Measurements from ENCODE around the gene AP1B1. TPM values are rescaled to one million over a fixed set of nuclear protein-coding genes. Genes with fewer than 3 reads are reported as not detected.

The AP1B1 gene
- polyA plus RNA-seq, 1 donor from 2014 or later, result 43.8 TPM

DNA sequence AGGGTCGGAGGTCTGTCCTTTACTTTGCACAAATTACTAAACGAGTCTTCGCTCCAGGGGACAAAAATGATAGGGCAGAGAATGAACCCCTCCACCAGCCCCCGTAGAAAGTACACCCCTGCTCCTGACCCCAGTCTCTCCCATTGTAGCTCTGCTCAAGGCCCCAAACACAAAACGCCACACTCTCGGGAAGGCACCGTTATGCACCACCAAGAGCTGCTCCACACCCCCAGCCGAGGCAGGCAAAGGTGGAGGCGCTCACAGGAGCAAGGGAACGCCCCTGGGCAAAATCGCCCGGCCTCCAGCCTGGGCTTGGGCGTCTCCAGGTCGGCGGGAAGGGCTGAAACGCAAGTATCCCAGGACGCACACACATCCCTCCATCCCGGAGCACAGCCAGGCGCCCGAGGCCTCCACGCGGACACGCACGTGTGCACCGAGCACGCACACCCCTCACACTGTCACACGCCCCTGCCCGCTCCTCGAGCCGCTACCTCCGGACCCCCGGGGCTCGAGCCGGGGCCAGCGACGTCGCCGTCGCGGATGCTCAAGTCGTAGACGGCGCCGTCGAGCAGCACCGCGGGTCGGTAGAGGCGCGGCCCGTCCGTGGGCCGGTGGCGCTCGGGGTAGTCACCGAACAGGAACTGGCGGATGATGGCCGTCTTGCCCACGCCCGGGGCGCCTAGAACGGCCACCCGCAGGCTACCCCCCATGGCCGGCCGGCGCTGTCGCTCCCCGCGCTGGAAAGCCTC lies 73.7 kb downstream of the AP1B1 start:
- H3K27me3 ChIP-seq (ENCODE audit: insufficient read depth, low read depth, low read length), result peaks cover 44% of the 10 kb centered on the region
- H3K4me3 ChIP-seq (ENCODE audit: low read length), result peak overlapping the region; percentile 59
- no peaks in the 10 kb centered on the region for H3K9me3 ChIP-seq (ENCODE audit: low read length)
- no peaks in the 10 kb centered on the region for H3F3A ChIP-seq (ENCODE audit: insufficient read depth, low read length, poor library complexity, severe bottlenecking)
- H3K79me2 ChIP-seq (replicated peaks; ENCODE audit: insufficient read depth, low read length), result no peaks in the 10 kb centered on the region
- H2AFZ ChIP-seq (ENCODE audit: low read depth, low read length), result no peak overlapping the region
- H3K36me3 ChIP-seq (ENCODE audit: insufficient read depth, low read length), result no peaks in the 10 kb centered on the region
- H4K20me1 ChIP-seq (ENCODE audit: insufficient read depth), result no peaks in the 10 kb centered on the region
- no peak overlapping the region for H3K27ac ChIP-seq (ENCODE audit: low read length)
- TF ChIP-seq, protein P1, sequence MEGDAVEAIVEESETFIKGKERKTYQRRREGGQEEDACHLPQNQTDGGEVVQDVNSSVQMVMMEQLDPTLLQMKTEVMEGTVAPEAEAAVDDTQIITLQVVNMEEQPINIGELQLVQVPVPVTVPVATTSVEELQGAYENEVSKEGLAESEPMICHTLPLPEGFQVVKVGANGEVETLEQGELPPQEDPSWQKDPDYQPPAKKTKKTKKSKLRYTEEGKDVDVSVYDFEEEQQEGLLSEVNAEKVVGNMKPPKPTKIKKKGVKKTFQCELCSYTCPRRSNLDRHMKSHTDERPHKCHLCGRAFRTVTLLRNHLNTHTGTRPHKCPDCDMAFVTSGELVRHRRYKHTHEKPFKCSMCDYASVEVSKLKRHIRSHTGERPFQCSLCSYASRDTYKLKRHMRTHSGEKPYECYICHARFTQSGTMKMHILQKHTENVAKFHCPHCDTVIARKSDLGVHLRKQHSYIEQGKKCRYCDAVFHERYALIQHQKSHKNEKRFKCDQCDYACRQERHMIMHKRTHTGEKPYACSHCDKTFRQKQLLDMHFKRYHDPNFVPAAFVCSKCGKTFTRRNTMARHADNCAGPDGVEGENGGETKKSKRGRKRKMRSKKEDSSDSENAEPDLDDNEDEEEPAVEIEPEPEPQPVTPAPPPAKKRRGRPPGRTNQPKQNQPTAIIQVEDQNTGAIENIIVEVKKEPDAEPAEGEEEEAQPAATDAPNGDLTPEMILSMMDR (IDR thresholded peaks at IDR 0.05; ENCODE audit: poor library complexity, severe bottlenecking), result no peak
- TF ChIP-seq SMC3 (conservative IDR thresholded peaks at IDR 0.05; ENCODE audit: poor library complexity), result no peak
- no peak for TF ChIP-seq EZH2 (IDR thresholded peaks at IDR 0.05; ENCODE audit: borderline replicate concordance, insufficient read depth, low read length, poor library complexity, severe bottlenecking)
- TF ChIP-seq MXI1 (conservative IDR thresholded peaks at IDR 0.05; ENCODE audit: poor library complexity, severe bottlenecking), result no peak
- no peak for TF ChIP-seq REST (IDR thresholded peaks at IDR 0.05; ENCODE audit: borderline replicate concordance)
- no peak for TF ChIP-seq RAD21 (conservative IDR thresholded peaks at IDR 0.05)
- no peak for TF ChIP-seq POLR2AphosphoS5 (IDR thresholded peaks at IDR 0.05)
- no peak for TF ChIP-seq EP300 (conservative IDR thresholded peaks at IDR 0.05; ENCODE audit: poor library complexity, severe bottlenecking)
- no peaks in the 10 kb centered on the region for H3K9me2 ChIP-seq (ENCODE audit: insufficient read depth, low read length)
- H3K9ac ChIP-seq (ENCODE audit: low read length), result no peak overlapping the region
- H3K4me2 ChIP-seq (ENCODE audit: low read length), result no peak overlapping the region

DNA sequence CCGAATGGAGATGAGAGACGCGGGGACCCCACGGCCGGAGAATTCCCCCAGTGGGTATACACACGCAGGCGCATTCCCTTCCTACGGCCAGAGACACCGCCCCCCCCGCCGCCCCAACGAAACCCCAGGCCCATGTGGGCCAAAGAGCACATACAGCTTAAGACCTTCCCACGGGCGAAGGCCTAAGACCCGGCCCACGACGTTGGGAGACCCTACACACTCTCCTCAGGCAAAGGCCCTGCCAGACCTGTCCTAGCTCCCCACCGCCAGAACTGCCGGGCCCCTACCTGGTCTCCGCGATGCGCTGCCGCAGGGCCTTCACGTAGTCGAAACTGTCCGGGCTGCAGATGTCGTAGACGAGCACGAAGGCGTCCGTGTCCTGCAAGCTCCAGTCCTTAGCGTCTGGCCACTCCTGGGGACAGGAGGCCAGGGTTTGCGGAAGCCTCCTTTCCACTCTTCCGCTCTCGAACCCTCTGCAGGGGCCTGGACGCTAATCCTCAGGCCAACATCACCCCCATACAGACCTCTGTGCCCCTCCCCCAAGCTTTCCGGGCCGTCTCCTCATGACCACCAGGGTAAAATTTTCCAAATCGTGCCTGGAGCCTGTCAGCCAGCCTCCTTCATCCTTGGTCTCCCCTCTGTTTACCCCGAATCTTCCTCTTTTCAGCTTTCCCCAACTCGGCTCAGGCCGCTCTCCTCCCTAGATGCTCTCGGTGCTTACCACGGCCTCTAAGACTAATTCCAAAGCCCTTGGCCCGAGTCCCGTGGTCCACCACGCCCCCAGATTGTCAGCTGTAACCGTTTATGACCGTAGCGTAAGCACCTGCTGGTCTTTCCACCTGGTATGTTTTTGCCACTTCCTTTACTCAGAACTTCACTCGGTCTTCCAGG lies 74.5 kb downstream of the AP1B1 start:
- Histone ChIP-seq H3K9ac (ENCODE audit: low read length) (no peak overlapping the region), H3K4me2 (ENCODE audit: low read length) (no peak overlapping the region)

More for the DNA sequence above, 74.5 kb downstream of the AP1B1 start:
- Histone ChIP-seq H3K27me3 (ENCODE audit: insufficient read depth, low read depth, low read length) (peaks cover 44% of the 10 kb centered on the region), H3K4me3 (ENCODE audit: low read length) (no peak overlapping the region), H3F3A (ENCODE audit: insufficient read depth, low read length, poor library complexity, severe bottlenecking) (no peaks in the 10 kb centered on the region), H3K9me2 (ENCODE audit: insufficient read depth, low read length) (no peaks in the 10 kb centered on the region), H4K20me1 (ENCODE audit: insufficient read depth) (no peaks in the 10 kb centered on the region), H2AFZ (ENCODE audit: low read depth, low read length) (no peak overlapping the region), H3K36me3 (ENCODE audit: insufficient read depth, low read length) (no peaks in the 10 kb centered on the region), H3K9me3 (ENCODE audit: low read length) (no peaks in the 10 kb centered on the region), H3K79me2 (replicated peaks; ENCODE audit: insufficient read depth, low read length) (no peaks in the 10 kb centered on the region), H3K27ac (ENCODE audit: low read length) (no peak overlapping the region)
- TF ChIP-seq EZH2 (IDR thresholded peaks at IDR 0.05; ENCODE audit: borderline replicate concordance, insufficient read depth, low read length, poor library complexity, severe bottlenecking), result no peak
- TF ChIP-seq SMC3 (conservative IDR thresholded peaks at IDR 0.05; ENCODE audit: poor library complexity), result no peak
- no peak for TF ChIP-seq POLR2AphosphoS5 (IDR thresholded peaks at IDR 0.05)
- TF ChIP-seq REST (IDR thresholded peaks at IDR 0.05; ENCODE audit: borderline replicate concordance), result no peak
- TF ChIP-seq, protein P1 (IDR thresholded peaks at IDR 0.05; ENCODE audit: poor library complexity, severe bottlenecking), result no peak
- TF ChIP-seq RAD21 (conservative IDR thresholded peaks at IDR 0.05), result no peak
- no peak for TF ChIP-seq TAF1 (IDR thresholded peaks at IDR 0.05; ENCODE audit: low read depth)
- no peak for TF ChIP-seq MXI1 (conservative IDR thresholded peaks at IDR 0.05; ENCODE audit: poor library complexity, severe bottlenecking)
- TF ChIP-seq EP300 (conservative IDR thresholded peaks at IDR 0.05; ENCODE audit: poor library complexity, severe bottlenecking), result no peak
